ENCODE data around the gene CFLAR.

CFLAR gene

DNA sequence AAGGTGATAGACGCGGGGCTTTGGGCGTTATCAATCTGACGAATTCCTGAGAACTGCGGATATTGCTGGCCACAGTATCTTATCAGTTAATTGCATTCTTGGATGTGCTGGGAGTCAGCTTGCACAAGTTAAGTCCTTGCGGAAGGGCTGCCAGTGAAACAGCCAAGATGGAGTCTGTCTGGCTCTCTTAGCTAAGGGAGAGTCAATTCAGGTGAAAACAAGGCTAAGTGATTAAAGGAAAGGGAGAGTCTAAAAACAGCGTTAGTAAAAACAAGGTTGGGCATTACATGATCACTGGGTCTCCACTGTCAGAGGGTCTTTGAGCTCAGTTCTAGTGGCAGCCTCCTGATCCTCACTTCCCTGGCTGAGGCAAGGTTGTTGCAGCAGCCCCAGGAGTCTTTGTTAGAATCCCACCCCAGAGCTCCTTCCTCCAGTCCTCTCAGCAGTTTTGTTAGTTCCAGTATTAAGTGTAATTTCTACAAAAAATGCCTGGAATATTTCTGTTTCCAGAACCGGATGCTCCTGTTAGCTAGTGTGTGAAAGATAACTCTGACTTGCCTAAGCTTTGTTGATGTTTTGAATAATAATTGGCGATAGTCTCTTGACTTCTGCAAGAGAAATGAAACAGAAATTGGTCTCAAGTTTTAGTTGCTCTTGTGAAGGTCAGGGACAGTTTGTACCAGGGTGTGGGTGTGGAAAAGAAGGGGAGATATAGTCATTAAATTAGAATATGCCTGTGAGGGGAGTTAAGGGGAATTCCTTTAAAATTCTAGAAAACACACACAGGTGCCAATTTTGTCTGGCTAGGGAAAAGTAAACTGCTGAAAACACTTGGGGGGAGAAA lies 10.6 kb downstream of the CFLAR start:
- DNase-seq (ENCODE audit: low spot score in 2 of 2), result no peak
- H3K9me3 Mint-ChIP-seq, result no peaks in the 10 kb centered on the region
- no peak for ATAC-seq (replicated peaks; ENCODE audit: extremely low read depth, poor library complexity, severe bottlenecking)
- peak overlapping the region; percentile 99 for H3K27ac Mint-ChIP-seq (ENCODE audit: low read depth)
- no peaks in the 10 kb centered on the region for H3K27me3 Mint-ChIP-seq
- H3K36me3 Mint-ChIP-seq (ENCODE audit: insufficient read depth), result peaks cover 56% of the 10 kb centered on the region
- H3K4me3 Mint-ChIP-seq, result peak overlapping the region; percentile 89
- H3K4me1 Mint-ChIP-seq, result peaks cover 83% of the 10 kb centered on the region

DNA sequence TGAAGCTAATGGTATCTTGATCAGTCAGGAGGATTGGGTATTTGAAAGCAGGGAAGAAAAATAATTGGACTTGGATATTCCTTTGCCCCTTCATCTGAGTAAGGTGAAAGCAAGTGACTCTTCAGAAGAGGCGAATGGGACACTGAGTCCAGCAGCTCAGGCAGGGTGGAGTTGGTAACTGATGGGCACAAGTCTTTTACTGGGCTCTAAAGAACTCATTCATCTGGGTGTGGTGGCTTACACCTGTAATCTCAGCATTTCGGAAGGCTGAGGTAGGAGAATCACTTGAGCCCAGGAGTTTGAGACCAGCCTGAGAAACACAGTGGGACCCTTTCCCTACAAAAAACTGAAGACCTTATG lies 11.2 kb downstream of the CFLAR start:
- H3K27ac Mint-ChIP-seq (ENCODE audit: low read depth), result peak overlapping the region; percentile 99
- DNase-seq (ENCODE audit: low spot score in 2 of 2) (no peak), ATAC-seq (replicated peaks; ENCODE audit: extremely low read depth, poor library complexity, severe bottlenecking) (no peak)
- peaks cover 58% of the 10 kb centered on the region for H3K36me3 Mint-ChIP-seq (ENCODE audit: insufficient read depth)
- no peaks in the 10 kb centered on the region for H3K27me3 Mint-ChIP-seq
- peak overlapping the region; percentile 89 for H3K4me3 Mint-ChIP-seq
- peaks cover 84% of the 10 kb centered on the region for H3K4me1 Mint-ChIP-seq
- H3K9me3 Mint-ChIP-seq, result no peaks in the 10 kb centered on the region

DNA sequence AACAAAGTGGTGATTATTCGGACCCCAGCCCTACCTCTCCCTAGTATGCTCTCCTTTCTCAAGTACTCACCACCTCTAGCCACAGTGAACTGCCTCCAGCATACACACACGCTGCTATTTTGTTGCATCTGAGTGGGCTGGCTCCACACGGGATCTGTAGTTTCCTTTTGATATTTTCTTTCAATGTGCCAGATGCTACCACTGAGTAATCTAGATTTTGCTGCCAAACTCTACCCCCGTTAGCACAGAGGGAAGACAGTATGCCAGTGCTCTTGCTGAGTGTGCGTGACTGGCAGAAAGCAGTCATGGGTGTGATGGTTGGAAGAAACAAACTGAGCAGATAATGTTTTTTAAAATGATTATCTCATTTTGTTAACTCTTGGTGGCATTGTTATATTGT lies 11.6 kb downstream of the CFLAR start:
- Mint-ChIP-seq H3K4me3 (peak overlapping the region; percentile 89), H3K4me1 (peaks cover 84% of the 10 kb centered on the region), H3K36me3 (ENCODE audit: insufficient read depth) (peaks cover 57% of the 10 kb centered on the region), H3K27ac (ENCODE audit: low read depth) (peak overlapping the region; percentile 99), H3K9me3 (no peaks in the 10 kb centered on the region), H3K27me3 (no peaks in the 10 kb centered on the region)
- DNase-seq (ENCODE audit: low spot score in 2 of 2) (no peak), ATAC-seq (replicated peaks; ENCODE audit: extremely low read depth, poor library complexity, severe bottlenecking) (no peak)

DNA sequence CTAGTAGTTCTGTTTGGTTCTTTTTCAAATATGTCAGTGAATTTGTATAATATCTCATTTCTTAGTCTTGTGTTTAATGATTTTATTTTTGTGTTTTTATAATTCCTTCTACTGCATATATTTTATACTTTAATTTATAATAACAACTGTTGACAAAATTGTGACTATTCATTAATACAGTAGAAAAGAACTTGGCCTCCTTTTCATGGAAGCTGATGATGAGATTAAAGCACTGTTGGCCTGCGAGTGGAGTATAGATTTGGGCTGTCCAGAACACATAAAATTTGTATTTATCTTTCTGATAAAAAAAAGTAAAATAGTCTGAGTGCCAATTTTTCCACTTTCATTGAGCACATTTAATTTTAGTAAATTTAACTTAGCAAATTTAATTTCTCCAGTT lies 12.1 kb downstream of the CFLAR start:
- H3K36me3 Mint-ChIP-seq (ENCODE audit: insufficient read depth), result peaks cover 58% of the 10 kb centered on the region
- no peaks in the 10 kb centered on the region for H3K27me3 Mint-ChIP-seq
- peaks cover 84% of the 10 kb centered on the region for H3K4me1 Mint-ChIP-seq
- no peaks in the 10 kb centered on the region for H3K9me3 Mint-ChIP-seq
- H3K4me3 Mint-ChIP-seq, result peak overlapping the region; percentile 89
- peak overlapping the region; percentile 99 for H3K27ac Mint-ChIP-seq (ENCODE audit: low read depth)
- ATAC-seq (replicated peaks; ENCODE audit: extremely low read depth, poor library complexity, severe bottlenecking) (no peak), DNase-seq (ENCODE audit: low spot score in 2 of 2) (no peak)

DNA sequence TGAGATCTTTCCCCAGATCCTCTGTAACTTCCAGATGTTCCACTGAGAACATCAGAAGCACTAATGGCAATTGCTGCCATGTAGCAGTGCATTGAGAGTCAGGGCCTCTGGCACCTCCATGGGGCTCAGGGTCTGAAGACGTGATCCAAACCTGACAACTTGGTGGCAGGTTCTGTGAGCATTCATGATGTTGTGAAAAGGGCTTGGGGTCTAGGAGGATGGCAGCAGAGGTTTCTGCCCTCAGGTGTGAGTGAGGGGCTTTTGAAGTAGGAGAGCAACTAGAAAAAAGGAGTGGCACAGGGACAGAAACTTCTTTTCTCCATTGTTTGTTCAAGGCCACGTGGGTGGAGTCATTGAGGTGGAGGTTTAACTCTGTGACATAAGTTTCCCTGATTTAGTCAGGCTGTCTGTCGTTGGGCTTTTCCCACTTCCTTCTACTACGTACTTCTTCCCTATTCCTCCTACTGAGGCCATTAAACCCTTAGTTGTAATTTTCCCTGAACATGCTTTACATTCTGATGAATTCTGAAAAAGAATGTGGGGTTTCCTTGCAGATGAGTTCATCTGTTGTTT lies 13.1 kb downstream of the CFLAR start:
- Mint-ChIP-seq H3K9me3 (no peaks in the 10 kb centered on the region), H3K27ac (ENCODE audit: low read depth) (peak overlapping the region; percentile 97), H3K27me3 (no peaks in the 10 kb centered on the region), H3K4me3 (peak overlapping the region; percentile 68), H3K36me3 (ENCODE audit: insufficient read depth) (peaks cover 62% of the 10 kb centered on the region), H3K4me1 (peaks cover 84% of the 10 kb centered on the region)
- ATAC-seq (replicated peaks; ENCODE audit: extremely low read depth, poor library complexity, severe bottlenecking) (no peak), DNase-seq (ENCODE audit: low spot score in 2 of 2) (no peak)

DNA sequence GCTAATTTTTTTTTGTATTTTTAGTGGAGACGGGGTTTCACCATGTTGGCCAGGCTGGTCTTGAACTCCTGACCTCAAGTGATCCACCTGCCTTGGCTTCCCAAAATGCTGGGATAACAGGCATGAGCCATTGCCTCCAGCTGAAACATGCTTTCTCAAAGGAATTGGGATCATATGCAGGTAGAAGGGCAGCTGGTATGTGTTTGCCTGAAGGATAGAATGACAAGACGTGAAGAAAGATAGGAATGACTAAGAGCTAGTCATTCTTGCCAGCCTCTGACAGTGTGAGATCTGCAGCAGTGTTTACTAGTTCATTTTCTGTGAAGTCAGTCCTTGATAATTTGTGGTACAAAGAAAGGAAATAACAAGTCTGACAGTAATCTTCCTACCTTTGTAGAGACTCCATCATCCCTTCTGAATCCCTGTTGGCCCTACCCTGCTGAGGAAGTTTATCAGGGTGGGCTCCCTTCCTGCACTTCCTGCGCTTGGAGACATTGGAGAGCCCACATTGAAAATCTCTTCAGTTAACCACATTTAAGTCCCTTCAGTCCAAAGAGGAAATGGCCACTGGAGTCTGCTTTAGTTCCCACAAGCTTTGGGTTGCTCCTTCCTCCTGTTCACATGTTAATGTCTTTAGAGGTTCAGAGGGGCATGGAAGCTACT lies 14.7 kb downstream of the CFLAR start:
- Mint-ChIP-seq H3K4me1 (peaks cover 74% of the 10 kb centered on the region), H3K9me3 (no peaks in the 10 kb centered on the region), H3K4me3 (peak overlapping the region; percentile 68), H3K36me3 (ENCODE audit: insufficient read depth) (peaks cover 60% of the 10 kb centered on the region), H3K27me3 (no peaks in the 10 kb centered on the region), H3K27ac (ENCODE audit: low read depth) (peak overlapping the region; percentile 97)
- peak; percentile 27 to 48 for DNase-seq (ENCODE audit: low spot score in 2 of 2)
- peak; percentile 75 for ATAC-seq (replicated peaks; ENCODE audit: extremely low read depth, poor library complexity, severe bottlenecking)

DNA sequence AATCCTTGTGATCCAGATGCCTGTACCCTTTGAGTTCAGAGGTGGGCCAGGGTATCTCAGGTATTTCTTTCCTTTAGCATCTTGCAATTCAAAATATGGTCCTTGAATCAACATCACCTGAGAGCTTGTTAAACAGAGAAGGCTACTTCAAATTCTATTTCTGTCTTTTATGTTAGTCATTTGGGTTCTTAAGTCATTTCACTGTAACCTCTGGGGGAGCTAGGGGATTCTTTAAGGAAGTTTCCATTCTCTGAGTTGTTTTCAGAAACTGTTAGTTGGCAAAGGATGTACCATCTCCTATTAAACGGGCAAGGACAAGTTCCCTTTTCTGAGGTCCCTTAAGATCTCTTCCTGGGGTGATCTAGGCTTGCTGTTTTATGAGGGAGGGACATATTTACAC lies 16.6 kb downstream of the CFLAR start:
- Mint-ChIP-seq H3K27me3 (no peaks in the 10 kb centered on the region), H3K9me3 (no peaks in the 10 kb centered on the region), H3K4me1 (peaks cover 67% of the 10 kb centered on the region), H3K4me3 (peak overlapping the region; percentile 56), H3K36me3 (ENCODE audit: insufficient read depth) (peaks cover 68% of the 10 kb centered on the region), H3K27ac (ENCODE audit: low read depth) (peak overlapping the region; percentile 97)
- no peak for ATAC-seq (replicated peaks; ENCODE audit: extremely low read depth, poor library complexity, severe bottlenecking)
- no peak for DNase-seq (ENCODE audit: low spot score in 2 of 2)

DNA sequence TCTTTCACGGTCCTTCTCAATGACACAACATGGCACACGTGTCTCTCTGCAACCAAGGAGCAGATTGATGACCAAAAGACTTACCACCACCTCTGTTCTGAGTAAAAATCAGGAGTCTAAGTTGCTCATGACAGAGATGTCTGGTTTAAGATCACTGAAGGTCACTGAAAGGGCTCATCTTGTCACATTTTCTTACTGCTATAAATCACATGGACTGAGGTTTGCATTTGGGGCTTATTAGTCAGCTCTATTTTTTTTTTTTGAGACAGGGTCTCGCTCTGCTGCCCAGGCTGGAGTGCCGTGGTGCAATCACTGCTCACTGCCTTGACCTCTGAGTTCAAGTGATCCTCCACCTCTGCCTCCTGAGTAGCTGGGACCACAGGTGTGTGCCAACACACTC lies 19.4 kb downstream of the CFLAR start:
- peaks cover 79% of the 10 kb centered on the region for H3K36me3 Mint-ChIP-seq (ENCODE audit: insufficient read depth)
- no peak overlapping the region for H3K4me3 Mint-ChIP-seq
- peaks cover 58% of the 10 kb centered on the region for H3K4me1 Mint-ChIP-seq
- DNase-seq (ENCODE audit: low spot score in 2 of 2), result no peak
- no peak for ATAC-seq (replicated peaks; ENCODE audit: extremely low read depth, poor library complexity, severe bottlenecking)
- H3K27ac Mint-ChIP-seq (ENCODE audit: low read depth), result peak overlapping the region; percentile 59
- no peaks in the 10 kb centered on the region for H3K27me3 Mint-ChIP-seq
- no peaks in the 10 kb centered on the region for H3K9me3 Mint-ChIP-seq

DNA sequence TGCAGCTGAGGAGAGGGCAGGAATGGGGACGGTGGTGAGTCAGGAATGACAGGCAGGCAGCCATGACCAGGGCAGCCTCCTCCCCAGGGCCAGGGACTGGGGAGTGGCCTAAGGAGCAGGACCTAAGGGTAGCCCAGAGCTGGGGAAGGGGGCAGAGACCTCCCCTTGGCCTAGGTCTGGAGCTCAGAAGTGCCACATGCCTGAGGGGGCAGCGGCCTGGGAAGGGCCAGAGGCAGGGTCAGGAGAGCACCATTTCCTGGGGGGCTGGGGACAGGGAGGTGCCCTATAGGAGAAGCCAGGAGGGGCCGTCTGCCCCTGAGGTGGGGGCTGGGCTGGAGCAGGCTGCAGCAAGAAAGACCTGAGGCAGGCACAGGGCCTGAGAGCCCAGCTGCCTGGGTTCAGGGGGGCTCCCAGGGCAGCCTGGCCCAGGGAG lies 20.9 kb downstream of the CFLAR start:
- H3K27ac Mint-ChIP-seq (ENCODE audit: low read depth), result peak overlapping the region; percentile 59
- H3K9me3 Mint-ChIP-seq, result no peaks in the 10 kb centered on the region
- H3K4me3 Mint-ChIP-seq, result no peak overlapping the region
- H3K4me1 Mint-ChIP-seq, result peaks cover 43% of the 10 kb centered on the region
- H3K27me3 Mint-ChIP-seq, result no peaks in the 10 kb centered on the region
- no peak for ATAC-seq (replicated peaks; ENCODE audit: extremely low read depth, poor library complexity, severe bottlenecking)
- DNase-seq (ENCODE audit: low spot score in 2 of 2), result no peak
- H3K36me3 Mint-ChIP-seq (ENCODE audit: insufficient read depth), result peaks cover 80% of the 10 kb centered on the region

DNA sequence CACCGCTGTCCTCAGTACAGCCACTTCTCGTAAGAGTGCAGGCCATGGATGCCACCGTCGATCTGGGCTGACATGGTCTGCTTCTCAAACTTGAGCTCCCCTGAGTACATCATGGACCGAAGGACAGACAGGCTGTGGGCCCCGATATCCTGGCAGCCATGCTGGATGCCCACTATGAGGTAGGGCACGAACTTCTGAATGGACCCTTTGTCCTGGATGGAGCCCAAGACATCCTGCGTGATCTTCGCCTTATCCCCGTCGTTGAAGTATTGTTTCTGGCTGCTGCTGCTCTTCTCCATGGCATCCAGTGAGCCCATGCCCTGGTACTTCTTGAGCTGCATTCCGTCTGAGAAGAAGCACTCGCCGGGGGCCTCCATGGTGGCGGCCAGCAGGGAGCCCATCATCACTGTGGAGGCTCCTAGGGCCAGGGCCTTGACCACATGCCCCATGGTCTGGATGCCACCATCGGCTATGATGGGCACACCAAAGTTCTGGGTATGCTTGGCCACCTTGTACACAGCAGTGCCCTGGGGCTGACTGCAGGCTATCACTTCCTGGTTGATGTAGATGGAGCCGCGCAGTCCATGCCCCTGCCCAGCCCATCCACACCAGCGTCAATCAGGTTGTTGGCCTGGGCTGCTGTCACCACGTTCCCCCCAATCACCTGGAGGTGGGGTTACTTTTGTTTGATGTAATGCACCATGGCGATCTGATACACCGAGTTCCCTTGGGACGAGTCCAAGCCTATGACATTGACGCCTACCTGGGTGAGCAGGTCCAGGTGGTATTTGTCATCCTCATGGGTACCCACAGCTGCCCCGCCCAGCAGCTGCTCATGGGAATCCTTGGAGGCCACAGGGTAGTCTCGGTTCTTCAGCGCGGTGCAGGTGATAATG lies 21.8 kb downstream of the CFLAR start:
- no peaks in the 10 kb centered on the region for H3K9me3 Mint-ChIP-seq
- DNase-seq (ENCODE audit: low spot score in 2 of 2) (no peak), ATAC-seq (replicated peaks; ENCODE audit: extremely low read depth, poor library complexity, severe bottlenecking) (no peak)
- H3K27ac Mint-ChIP-seq (ENCODE audit: low read depth), result no peak overlapping the region
- peaks cover 78% of the 10 kb centered on the region for H3K36me3 Mint-ChIP-seq (ENCODE audit: insufficient read depth)
- H3K4me3 Mint-ChIP-seq, result no peak overlapping the region
- H3K4me1 Mint-ChIP-seq, result peaks cover 34% of the 10 kb centered on the region
- H3K27me3 Mint-ChIP-seq, result no peaks in the 10 kb centered on the region

DNA sequence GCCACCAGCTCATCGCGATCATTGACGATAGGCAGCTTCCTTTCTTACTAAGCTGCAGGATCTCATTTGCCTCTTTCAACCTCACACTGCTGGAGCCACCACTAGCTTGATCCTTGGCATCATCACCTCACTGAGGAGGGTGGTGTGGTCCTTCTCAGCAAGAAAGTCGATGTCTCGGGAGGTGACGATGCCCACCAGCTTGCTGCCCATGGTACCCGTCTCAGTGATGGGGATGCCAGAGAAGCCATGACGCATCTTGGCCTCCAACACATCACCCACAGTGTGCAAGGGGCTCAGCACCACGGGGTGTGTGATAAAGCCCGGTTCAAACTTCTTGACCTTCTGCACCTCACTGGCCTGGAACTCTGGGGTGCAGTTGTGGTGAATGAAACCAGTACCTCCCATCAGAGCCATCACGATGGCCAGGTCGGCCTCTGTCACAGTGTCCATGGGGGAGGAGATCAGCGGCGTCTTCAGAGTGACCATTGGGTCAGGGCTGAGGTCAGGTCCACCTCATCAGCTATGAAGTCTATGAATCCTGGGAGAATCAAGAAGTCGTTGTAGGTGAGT lies 22.5 kb downstream of the CFLAR start:
- Mint-ChIP-seq H3K27ac (ENCODE audit: low read depth) (no peak overlapping the region), H3K27me3 (no peaks in the 10 kb centered on the region), H3K4me3 (no peak overlapping the region), H3K36me3 (ENCODE audit: insufficient read depth) (peaks cover 78% of the 10 kb centered on the region), H3K4me1 (peaks cover 27% of the 10 kb centered on the region), H3K9me3 (no peaks in the 10 kb centered on the region)
- no peak for DNase-seq (ENCODE audit: low spot score in 2 of 2)
- no peak for ATAC-seq (replicated peaks; ENCODE audit: extremely low read depth, poor library complexity, severe bottlenecking)
